ENCODE results near the gene PRIM2.
A peak's percentile ranks its signal among the peaks of the same experiment; 100 is the strongest.
"Not testable (repeated sequence)": the region's sequence is repeated elsewhere in the genome, so short reads cannot be mapped to it uniquely, and the experiment has no call there.

PRIM2 gene

DNA sequence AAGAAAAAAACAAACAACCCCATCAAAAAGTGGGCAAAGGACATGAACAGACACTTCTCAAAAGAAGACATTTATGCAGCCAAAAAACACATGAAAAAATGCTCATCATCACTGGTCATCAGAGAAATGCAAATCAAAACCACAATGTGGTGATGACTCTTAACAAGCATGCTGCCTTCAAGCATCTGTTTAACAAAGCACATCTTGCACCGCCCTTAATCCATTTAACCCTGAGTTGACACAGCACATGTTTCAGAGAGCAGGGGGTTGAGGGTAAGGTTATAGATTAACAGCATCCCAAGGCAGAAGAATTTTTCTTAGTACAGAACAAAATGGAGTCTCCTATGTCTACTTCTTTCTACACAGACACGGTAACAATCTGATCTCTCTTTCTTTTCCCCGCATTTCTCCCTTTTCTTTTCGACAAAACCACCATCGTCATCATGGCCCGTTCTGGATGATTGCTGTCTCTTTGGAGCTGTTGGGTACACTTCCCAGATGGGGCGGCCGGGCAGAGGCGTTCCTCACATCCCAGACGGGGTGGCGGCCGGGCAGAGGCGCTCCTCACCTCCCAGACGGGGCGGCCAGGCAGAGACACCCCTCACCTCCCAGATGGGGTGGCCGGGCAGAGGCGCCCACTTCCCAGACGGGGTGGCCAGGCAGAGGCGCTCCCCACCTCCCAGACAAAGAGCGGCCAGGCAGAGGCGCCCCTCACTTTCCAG lies 7.2 kb upstream of the PRIM2 start:
- DNase-seq = not testable (repeated sequence)

- DNase-seq = no peak
These were observed 6.6 kb upstream of the PRIM2 start for GRCh38 chr6:57310817-57311157.

GRCh38 chr6:57311300-57312003 lies 6.0 kb upstream of the PRIM2 start:
- DNase-seq = not testable (repeated sequence)

- DNase-seq = no peak
These were observed 5.5 kb upstream of the PRIM2 start for GRCh38 chr6:57312004-57312345.

DNA sequence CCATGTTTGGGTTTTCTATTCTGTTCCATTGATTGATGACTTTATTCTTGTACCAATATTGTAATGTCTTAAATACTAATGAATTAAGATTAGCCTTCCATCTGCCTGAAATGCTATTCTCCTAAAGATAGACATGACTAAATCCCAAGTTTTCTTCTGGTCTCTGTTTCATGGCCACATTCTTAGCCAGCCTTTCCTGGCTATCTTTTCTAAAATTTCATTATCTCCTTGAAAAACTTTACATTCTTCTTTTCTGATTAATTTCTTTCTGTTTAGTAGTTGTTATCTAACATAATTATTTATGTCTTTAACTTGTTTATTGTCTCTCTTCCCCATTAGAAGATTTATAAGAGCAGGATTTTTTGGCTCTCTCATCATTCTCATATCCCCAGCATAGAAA lies 4.4 kb upstream of the PRIM2 start:
- no peak for DNase-seq

DNA sequence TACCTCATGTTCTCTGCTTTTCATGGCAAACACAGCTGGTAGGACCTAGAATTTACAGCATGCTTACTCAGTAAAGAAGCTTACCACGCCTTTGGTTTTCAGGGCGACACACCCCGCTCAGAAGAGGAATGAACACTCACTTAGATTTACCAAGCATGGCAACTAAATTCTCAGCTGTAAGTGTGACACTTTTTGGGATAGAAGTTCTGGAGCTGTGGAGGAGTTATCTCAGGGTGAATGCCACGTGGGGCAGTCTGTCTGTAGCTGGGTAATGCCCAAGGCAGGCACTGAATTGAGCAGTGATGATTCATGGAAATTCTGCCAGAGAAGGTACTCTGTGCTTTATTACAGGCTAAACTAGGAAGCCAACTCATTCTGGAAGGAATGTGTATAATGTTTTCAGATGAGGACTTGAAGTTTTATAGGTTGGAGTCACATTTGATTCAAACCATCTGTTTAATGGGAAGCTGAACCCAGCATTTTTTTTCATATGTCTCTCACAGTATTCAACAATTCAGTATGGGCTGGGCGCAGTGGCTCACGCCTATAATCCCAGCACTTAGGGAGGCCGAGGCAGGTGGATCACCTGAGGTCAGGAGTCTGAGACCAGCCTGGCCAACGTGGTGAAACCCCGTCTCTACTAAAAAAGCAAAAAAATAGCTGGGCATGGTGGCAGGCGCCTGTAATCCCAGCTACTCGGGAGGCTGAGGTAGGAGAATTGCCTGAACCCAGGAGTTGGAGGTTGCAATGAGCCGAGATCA lies 3.5 kb upstream of the PRIM2 start:
- DNase-seq = no peak

- DNase-seq = no peak
These were observed 2.3 kb upstream of the PRIM2 start for GRCh38 chr6:57315111-57315510.

DNA sequence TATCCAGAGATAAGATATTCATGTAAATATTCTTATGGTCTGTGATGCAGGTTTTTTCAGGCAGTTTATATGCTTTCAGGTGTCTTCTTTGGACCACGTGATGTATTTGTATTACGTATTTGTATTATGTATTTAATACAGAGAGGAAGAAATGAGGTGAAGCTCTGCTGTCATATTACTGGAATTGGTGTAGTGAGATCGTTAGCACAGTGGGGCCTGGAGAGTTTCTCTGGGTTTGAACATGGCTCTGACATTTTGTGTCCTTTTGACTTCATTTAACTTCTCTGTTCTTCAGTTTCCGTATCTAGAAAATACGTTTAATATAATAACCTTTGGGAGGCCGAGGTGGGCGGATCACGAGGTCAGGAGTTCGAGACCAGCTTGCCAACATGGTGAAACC lies 1.6 kb upstream of the PRIM2 start:
- DNase-seq = no peak

- peak; percentile 85 for DNase-seq
These were observed 810 bp upstream of the PRIM2 start for GRCh38 chr6:57316581-57317059.

- no peak for DNase-seq
These were observed 7.1 kb downstream of the PRIM2 start for GRCh38 chr6:57324538-57324937.

DNA sequence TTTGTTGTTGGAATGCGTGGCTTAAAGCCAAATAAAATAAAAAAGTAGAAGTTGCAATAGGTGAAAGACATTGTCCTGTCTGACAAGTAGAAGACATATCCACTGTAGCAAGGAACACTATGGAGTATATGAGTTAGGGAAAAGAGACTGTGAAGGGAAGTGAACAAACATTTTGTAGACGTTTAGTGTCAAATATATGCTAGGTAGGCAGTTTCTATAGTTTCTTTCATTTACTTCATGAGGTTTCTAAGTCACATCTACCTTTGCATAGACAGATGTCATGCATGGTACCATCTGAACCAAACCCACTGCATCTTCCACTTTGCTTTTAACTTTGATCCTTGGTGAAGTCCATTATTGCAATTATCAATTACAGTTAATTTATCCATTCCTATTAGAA lies 9.9 kb downstream of the PRIM2 start:
- DNase-seq = no peak

GRCh38 chr6:57328074-57328473 lies 10.6 kb downstream of the PRIM2 start:
- DNase-seq = no peak

DNA sequence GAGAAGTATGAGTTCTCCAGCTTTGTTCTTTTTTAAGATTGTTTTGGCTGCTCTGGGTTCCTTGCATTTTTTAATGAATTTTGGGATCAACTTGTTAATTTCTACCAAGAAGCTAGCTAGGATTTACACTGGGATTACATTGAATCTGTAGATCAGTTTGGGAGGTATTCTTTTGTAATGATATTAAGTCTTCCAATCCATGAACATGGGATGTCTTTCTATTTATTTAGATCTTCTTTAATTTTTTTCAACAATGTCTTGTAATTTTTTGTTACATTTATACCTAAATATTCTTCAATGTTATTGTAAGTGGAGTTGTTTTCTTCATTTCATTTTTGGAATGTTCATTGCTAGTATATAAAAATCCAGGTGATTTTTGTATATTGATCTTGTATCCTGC lies 12.5 kb downstream of the PRIM2 start:
- no peak for DNase-seq

DNA sequence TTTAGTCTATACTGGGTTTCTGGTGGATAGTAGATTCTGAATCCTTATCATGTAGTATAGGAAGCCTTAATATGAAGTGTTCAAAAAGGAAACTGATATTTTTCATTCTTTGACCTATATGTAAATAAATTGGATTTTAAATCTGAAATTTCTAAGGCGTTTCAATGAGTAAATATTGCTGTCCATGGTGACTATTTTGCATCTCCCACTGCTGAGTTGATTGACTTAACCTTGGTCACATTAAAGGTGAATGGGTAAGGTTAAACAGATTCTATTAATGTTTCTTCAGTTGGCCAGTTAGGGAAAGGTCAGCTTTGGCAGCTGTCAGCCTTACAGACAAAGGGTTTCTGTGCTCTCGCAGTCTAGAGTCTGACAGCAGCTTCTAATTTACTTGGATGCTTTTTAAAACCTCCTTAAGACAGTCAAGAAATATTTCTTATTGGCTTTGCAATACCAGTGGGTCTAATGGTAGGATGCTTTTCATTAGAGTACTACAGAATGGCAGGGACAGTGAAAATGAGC lies 24.8 kb downstream of the PRIM2 start:
- no peak for DNase-seq

DNA sequence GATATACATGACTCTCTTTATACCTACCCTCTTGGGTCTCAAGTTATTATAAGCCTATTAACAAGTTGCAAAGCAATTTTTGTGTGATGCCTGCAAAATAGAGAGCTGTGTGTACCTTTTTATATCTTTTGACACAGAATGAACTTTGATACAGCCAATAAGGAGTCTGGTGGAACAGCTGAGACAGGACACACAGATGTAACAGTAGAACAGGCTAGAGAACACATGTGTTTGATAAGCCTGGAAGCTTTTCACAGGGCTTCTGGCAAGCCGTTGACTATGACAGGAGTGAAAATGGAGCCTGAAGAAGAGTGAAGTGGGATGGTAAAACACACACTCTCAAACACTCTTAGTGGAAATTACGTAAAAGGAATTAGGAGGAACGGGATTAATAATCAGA lies 25.9 kb downstream of the PRIM2 start:
- not testable (repeated sequence) for DNase-seq

DNA sequence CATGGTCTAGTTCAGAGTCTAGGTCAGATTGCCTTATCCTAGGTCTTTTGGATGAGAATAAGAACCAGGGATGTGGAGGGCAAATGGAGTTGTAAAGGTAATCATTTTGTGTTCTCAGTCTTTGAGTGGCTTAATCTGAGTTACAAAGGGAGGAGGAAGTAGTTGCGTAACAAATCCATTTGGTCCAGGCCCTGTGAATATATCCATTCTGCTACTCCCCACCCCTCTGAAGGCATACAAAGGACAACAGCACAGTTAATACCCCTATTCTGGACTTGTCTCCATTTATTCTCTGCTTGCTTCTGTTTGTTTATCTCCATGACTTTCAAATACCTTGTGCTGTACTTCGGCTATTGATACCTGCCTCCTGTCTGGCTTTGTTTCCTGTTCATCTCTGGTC lies 29.3 kb downstream of the PRIM2 start:
- not testable (repeated sequence) for DNase-seq

- DNase-seq = not testable (repeated sequence)
These were observed 30.2 kb downstream of the PRIM2 start for GRCh38 chr6:57347597-57347996.

GRCh38 chr6:57350443-57350842 lies 33.0 kb downstream of the PRIM2 start:
- not testable (repeated sequence) for DNase-seq

- DNase-seq = not testable (repeated sequence)
These were observed 35.2 kb downstream of the PRIM2 start for GRCh38 chr6:57352596-57352995.

DNA sequence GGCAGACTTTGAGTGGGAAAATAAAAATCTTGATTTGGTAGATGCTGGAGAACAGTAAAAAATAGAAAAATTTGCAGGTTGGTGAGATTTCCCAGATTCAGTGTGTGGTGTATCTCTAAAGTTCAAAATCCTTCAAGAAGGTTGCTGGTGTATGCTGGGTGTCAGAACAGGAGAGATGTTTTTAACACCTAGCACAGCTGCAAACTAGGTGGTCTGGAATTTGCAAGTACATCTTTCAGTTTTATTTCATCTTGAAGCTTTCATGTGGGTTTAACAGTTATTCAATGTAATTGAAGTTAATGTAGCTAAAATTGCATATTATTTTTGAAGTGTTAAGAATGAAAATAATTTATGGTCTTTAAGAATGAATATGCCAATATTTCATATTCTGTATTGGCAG lies 40.9 kb downstream of the PRIM2 start:
- not testable (repeated sequence) for DNase-seq

DNA sequence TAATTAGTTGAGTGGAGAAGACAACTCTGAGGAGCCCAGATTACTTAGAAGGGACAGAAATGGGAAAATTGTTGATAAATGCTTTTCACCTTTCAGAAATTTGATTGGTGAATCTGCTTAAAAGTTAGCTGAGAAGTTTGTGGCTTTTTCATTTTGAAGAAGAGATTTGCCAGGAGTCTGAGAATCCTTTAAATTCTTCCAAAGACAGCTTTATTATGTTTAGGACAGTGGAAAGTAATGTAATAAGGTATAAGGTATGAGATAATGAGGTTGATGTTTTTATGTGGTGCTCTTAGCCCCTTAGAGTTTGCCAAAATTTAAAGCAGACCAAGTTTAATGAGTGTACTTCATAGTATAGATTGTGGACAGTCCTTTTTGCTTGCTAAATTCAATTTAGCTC lies 42.3 kb downstream of the PRIM2 start:
- DNase-seq = not testable (repeated sequence)

DNA sequence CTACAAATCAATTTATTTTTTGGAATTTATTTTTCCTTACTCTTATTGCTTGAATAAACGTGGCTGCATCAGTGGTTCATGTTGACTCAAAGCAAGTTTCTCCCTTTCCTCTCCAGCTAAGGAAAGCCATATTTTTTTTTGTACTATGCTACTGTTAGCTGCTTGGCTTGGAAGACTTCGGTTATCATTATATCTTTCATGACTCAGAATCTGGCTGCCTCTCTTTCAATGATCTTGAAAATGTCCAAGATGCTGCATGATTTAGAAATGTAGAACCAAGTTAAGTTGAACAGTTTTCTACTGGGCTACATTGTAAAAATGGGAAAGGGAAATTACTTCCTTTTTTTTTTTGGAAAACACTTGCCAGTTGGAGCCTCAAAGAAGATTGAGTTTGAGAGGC lies 44.9 kb downstream of the PRIM2 start:
- not testable (repeated sequence) for DNase-seq

DNA sequence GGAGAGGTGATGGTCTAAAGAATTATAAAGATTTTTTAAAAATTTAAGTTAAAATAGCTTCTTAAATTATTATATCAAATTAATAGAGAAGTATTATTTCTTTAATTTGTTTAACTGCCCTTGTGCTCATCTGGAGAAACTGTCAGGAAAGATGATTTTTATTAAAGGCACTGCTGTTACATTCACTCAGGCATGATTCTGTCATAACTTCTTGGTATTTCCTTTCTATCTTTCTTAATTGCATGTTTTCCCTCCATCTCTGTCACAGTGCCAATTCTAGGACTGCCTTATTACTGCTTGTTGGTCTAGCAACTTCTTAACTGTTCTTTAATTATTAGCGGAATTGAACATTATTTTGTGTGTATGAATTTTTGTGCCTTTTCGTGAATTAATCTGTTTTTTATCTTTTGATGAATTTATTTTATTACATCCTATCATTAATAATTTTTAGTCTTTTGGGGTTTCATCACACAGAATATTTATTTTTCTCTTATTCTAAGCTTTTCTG lies 47.7 kb downstream of the PRIM2 start:
- DNase-seq = not testable (repeated sequence)
